NCI-H460 (cell line): ENCODE measurements around the gene AASDH. TPM values are rescaled to one million over a fixed set of nuclear protein-coding genes. Genes with fewer than 3 reads are reported as not detected.

Experiments
- DNase-seq: peaks from one replicate; pipeline ENCODE4 v3.0.0-alpha.2; 2016; ENCODE audit warnings: low read depth; ENCODE audit errors: extremely low read depth
- total RNA-seq: library from RNA; depleted of rRNA; stranded (reverse); fragments of >200 nt; shearing (Covaris generic); gene quantifications from 2 replicates; pipeline ENCODE4 v1.2.3, GENCODE V29; 2014

AASDH gene
- total RNA-seq, 1 experiment from 2014 or later = 12.1 TPM

DNA sequence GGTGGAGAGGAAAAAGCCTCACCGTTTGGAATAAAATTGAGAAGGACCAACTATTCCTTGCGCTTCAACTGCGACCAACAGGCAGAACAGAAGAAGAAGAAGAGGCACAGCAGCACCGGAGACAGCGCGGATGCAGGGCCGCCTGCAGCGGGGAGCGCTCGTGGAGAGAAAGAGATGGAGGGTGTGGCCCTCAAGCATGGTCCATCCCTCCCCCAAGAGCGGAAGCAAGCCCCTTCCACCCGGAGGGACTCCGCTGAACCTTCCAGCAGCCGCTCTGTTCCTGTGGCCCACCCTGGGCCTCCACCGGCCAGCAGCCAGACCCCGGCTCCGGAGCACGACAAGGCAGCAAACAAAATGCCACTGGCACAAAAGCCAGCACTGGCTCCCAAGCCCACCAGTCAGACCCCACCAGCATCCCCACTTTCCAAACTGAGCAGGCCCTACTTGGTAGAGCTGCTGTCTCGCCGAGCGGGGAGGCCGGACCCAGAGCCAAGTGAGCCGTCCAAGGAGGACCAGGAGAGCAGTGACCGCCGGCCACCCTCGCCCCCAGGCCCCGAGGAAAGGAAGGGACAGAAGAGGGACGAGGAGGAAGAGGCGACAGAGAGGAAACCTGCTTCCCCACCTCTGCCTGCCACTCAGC lies 71.2 kb downstream of the AASDH start:
- no peak for DNase-seq

DNA sequence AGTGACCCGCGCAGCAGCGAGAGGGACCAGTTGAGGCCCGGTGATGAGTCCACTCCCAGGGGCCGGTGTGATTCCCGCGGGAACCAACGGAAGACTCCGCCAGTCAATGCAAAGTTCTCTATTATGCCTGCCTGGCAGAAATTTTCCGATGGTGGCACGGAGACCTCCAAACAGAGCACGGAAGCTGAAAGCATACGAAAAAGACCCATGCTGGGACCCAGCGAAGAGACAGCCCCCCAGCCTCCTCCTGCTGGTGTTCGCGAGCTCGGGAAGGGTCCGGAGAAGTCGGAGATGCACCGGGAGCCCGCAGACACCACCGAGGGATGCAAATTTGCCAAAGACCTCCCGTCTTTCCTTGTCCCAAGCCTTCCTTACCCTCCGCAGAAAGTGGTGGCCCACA lies 71.7 kb downstream of the AASDH start:
- DNase-seq = no peak

DNA sequence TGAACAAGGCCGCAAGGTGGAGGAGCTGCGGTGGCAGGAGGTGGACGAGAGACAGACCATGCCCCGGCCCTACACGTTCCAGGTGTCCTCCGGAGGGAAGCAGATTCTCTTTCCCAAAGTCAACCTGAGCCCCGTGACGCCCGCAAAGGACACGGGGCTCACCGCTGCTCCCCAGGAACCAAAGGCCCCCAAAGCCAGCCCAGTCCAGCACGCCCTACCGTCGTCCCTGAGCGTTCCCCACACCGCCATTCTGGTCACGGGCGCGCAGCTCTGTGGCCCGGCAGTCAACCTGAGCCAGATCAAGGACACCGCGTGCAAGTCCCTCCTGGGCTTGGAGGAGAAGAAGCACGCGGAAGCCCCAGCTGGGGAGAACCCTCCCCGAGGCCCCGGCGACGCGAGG lies 72.2 kb downstream of the AASDH start:
- no peak for DNase-seq

DNA sequence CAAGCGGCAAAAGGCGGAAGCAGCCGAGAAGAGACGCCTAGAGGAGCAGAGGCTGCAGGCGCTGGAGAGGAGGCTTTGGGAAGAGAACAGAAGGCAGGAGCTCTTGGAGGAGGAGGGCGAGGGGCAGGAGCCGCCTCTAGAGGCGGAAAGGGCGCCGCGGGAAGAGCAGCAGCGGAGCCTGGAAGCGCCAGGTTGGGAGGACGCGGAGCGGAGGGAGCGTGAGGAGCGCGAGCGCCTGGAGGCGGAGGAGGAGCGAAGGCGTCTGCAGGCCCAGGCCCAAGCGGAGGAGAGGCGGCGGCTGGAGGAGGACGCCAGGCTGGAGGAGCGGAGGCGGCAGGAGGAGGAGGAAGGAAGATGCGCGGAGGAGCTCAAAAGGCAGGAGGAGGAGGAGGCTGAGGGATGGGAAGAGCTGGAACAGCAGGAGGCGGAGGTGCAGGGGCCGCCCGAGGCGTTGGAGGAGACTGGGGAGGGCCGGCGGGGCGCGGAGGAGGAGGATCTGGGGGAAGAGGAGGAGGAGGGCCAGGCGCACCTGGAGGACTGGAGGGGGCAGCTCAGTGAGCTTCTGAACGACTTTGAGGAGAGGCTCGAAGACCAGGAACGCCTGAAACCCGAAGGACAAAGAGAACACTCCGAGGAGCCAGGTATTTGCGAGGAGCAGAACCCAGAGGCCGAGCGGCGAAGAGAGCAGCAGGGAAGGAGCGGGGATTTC lies 72.9 kb downstream of the AASDH start:
- DNase-seq = no peak

DNA sequence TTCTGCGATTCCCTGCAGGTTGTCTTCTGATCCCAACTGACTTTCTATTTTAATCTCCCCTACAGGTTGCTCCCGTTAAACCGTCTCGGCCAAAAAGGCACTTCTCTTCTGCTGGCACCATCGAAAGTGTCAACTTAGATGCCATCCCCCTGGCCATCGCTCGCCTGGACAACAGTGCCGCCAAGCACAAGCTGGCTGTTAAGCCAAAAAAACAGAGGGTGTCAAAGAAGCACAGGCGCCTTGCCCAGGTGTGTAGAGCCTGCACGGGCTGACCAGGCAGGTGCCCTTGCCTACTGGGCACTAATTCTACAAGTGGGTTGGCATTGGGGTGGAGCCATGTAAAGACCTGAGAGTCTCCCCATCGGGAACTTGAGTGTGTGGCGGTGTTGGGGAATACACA lies 74.2 kb downstream of the AASDH start:
- no peak for DNase-seq

DNA sequence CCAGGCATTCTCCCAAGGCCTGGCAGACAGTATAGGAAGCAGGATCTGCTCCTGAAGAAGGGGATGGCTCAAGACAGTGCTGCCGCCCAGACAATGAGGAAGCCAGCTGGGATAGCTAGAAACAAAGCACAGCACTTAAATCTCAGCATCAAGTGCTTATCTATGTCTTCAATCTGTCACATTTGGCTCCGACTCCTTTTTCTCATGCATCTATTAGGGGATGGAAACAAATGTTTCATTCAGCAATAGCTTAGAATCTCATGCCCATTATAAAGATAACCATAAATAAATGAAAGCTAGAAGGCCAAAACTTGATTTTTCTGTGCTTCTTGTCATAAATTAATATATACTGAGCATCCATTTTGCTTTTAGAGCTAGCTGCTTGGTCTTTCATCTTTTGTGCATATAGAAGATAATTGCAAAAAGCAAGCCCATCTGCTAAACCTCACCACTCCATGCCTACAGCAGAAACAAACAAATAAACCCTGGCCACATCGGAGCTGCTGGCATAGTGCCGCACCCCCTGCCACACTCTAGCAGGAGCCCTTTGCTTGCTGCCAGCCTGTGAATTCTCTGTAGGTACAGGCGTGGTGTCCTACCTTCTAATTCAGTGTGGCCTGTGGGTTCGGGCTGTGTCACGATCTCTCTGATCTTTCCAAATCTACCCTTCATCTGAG lies 75.9 kb downstream of the AASDH start:
- DNase-seq = no peak

DNA sequence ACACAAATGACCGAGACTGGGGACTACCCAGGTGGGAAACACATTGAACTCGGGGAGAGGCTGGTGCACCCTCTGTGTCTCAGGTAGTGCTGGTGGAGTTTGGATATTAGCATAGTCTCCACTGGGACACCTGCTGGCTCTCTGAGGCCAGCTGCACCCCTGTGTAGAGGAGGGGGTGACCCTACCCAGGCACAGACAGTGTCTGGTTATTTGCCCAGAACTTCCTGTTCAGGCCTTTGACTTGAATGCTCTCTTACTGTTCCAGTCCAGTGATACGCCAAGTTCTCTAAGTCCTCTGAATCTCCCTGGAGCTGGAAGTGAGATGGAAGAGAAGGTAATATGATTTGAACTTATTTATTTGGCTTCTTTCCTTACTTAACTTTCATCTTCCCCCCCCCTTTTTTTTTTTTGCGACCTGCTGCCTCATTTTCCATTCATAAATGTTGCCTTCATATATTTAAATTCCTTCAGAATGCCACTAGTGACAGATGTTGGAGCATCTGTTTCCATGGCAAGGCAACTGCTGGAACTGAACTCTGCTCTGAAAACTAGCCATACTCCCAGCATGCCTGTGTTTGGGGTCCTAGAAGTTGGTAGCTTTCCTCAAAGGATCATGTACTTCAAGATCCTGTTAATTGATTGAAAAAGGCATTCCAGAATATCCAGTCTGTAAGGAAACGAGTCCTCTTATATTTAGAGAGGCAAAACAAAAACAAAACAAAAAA lies 76.7 kb downstream of the AASDH start:
- DNase-seq = no peak

DNA sequence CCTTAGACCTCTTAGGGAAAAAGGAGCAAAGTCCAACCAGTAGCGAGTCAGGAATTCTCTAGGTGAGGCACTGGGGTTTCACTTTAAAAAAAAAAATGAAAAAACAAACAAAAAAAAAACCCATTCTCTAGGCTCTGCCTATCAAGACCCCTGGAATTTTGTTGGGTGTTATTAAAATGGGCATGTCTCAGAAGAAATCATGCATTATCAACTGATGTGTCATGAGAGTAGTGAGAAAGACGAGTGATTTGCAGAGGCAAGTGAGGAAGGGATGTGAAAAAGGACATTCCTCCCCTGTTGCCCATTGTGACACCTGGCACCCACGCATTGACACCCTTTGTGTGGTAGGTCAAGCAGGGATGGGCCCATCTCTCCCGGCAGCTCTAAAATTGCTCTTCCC lies 78.9 kb downstream of the AASDH start:
- no peak for DNase-seq

DNA sequence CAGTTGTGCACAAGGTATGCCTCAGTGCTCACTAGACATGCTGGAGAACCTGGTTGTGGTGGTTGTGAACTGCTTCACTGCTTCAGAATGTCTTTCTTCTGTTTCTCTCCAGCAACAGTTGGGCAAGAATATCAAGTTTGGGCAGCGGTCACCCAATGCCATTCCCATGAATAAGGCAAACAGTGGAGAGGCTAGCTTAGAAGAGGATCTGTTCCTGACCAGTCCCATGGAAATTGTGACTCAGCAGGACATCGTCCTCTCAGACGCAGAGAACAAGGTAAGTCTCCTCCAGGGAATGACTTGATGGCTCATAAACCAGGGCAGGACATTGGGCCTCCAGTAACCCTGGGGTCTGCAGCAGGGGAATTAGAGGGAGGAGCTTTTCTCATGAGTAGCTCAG lies 79.9 kb downstream of the AASDH start:
- no peak for DNase-seq

DNA sequence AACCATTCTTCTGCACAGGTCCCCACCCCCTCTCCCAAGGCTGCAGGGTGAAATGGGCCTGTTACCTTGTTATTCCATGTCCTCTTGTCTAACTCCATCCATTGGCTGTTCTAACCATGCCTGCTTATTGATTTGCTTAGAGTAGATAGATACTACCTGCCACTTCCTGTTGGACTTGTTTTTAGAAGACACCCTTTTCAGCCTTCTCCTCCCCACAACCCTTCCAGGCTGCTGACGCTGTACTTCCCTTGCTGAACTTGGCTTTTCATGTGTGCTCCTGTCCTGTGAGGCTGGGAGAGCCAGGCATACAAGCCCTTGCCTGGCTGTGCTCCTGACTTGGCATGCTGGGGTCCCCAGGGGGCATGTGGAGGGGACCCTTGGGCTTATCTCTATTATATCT lies 81.9 kb downstream of the AASDH start:
- DNase-seq = no peak

DNA sequence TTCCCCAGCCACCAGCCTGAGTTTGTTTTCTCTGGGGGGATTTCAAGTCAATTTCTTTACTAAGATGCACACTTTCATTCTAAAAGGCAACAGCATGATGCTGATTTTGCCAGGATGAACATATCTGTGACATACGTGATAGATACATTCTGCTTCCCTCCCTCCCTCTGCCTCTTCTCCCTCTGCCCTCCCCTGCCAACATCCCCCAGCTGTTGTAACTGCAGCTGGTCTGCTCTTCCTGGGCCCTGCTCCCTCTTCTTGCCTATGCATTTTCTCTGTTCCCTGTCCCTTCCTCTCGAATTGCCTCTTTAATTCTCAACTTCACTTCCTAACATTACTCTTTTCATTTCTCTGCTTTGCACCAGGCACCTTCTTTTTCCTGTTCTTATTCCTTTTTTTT lies 83.4 kb downstream of the AASDH start:
- no peak for DNase-seq

DNA sequence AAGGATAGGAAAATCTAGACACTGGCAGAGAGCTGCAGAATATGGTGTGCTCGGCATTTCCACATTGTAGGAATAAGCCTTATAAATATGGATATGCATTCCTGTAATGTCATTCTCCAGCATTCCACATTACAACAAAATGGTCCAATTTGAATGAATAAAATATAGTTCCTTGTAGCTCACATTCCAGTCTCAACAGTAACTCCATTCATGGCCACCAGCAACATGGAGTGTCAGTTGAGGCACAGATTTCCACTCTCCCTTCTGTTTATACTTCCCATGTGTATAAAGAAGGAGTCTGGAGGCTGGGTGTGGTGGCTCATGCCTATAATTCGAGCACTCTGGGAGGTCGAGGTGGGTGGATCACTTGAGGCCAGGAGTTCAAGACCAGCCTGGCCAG lies 84.5 kb downstream of the AASDH start:
- DNase-seq = no peak

DNA sequence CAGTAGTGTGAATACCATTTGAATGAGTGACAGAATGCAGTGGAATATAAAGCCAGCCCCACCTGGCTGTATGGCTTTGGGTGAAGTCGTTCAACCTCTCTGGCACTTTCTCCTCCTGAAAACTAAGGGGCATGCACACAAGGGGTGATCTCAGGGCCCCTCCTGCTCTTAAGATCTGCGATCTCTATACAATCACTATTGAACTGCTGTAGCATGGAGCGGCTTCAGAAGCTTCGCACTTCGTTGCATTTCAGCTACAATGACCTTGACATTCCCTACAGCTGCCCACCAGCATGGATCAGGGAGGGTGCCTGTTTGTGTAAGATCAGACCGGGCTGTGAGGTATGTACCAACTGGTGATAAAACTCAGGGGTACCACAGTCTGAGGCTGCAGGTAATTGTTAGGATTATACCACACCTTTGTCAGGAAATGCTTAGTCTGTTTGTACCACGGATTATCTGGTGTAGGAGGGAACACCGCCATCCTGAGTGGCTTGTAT lies 85.2 kb downstream of the AASDH start:
- DNase-seq = no peak

DNA sequence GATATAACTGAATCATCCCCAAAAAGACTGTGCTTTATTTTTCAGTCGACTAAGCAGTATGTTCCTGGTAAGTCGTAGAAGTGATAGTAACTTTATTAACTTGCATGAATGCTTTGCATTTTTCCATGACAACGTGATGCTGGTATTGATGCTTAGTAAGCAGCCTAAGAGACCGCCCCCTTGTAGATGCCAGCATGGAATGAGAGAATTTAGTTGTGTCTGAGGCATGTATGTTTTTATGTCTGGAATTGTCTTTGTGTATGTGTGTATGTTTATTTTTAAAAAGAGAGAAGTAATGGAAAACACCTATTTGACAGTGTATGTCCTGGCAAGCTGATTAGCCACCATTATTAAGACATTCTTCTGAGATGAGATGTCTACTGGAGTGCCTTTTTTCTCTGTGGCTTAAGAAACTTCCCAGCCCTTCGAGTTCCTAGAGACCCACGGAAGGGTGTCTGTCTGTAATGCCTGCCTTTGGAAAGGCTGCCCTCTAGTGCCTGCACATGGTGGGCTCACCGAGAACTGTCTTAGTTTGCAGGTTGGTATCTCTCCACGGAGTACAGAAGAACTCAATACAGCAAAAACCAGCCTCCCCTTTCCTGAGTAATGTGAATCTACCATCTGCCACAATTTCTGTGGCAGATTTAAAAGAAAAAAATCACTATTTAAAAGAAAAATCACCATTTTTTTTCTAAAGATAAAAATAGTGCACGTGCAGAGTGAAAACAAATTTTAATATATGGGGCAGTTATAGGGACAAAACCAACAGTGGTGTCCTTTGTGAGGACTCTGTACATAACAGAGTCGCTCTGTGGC lies 85.9 kb downstream of the AASDH start:
- peak; percentile 57 for DNase-seq

DNA sequence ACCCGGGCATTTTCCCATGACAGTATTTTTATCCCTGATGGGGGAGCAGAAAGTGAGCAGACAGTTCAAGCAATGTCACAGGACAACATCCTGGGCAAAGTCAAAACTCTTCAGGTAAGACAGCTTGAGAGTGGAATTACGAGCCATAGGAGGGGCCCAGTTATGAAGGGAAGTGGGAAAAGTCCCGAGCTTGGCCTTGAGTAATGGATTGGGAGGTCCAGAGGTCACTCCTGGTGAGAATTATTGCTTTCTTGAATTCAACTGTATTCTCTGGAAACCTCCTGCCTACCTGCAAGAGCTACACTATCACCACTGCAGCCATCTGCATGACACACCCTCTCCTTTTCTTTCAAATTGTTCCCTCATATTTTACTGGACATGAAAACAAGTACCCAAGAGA lies 89.1 kb downstream of the AASDH start:
- DNase-seq = no peak

DNA sequence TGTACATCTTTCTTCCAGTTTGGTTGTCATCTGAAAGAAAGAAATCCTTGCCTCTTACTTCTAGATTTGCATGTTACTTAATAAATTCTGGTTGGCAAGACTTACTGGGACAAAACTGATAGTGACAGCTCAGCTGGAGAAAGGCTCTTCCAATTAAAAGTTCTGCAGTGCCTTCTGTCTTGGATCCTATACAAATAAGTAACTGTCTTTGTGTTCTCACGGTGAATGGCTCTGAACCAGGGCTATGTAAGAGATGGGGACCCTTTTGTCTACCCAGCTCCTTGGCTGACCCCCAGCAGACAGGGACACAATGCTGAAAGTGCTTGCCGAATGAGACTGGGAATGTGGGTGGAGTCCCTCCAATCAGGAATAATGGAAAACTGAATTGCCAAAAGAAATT lies 89.5 kb downstream of the AASDH start:
- no peak for DNase-seq

DNA sequence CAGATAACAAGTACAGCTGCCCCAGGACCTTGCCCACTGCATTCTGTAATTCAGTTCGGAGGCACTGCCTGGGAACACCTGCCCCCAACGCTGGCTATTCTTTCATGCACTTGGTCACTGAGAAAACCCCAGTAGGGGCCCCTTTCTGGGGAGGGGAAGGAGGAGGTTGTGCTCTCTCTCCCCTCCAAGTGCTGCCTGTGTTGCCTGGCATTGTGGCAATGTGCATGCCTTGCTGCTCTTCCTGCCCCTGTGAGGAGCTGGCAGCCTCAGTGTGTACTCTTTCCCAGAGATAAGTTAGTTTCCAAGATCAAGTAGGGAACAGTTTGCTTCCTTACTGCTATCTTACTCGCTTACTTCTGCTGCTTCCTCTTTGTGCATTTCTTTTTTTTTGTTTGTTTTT lies 90.8 kb downstream of the AASDH start:
- no peak for DNase-seq

DNA sequence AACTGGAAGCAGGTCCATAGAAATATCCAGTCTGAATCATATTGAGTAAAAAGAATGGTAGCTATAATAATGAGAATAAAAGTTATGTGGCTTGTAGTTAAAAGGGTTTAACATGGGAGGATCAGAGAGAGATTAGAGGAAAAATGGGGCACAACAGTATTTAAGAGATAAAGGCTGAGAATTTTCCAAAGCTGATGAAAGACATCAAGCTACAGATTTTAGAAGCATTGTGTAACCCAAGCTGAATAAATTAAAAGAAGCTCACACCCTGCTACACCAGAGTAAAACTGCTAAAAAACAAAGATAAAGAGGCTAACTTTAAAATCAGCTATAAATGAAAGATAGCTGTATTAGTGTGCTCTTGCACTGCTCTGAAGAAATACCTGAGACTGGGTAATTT lies 94.2 kb downstream of the AASDH start:
- DNase-seq = no peak

DNA sequence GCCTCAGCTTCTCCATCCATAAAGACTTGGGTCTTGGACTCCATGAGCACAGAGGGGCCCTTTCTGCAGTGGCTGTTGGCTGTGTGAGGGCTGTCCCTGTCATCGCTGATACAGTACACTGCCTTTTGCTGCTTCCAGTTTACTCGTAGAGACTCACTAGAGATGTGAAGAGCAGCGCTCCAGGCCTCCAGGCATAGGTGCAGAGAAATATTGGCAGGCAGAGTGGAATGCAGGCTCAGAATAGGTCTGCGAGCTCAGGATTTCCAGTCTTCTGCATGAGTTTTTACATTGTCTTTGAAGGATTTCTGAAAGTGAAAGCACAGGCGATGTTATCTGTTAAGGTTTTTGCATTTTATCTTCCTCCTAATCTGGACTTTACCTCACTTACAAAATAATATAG lies 97.4 kb downstream of the AASDH start:
- DNase-seq = no peak

DNA sequence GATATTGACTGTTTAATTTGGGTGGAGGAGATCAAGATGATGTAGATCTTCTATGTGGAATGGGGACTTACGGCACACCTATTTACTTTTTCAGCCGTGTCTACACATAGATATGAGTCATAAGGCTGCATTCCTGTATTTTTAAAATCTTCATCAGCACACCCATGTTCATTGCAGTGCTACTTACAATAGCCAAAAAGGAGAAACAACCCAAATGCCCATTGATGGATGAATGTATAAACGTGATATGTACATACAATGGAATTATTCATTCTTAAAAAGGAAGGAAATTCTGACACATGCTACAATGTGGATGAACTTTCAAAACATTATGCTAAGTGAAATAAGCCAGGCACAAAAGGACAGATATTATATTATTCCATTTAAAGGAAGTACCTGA lies 98.6 kb downstream of the AASDH start:
- no peak for DNase-seq
